GM12801 (cell line): ENCODE measurements around the gene ODAD3.

Source experiments
- CTCF ChIP-seq: IDR thresholded peaks from one replicate; pipeline ENCODE4 v1.5.1; 2011; ENCODE audit warnings: control low read depth; ENCODE audit not compliant: insufficient read length; ENCODE audit errors: extremely low read depth

ODAD3 gene

DNA sequence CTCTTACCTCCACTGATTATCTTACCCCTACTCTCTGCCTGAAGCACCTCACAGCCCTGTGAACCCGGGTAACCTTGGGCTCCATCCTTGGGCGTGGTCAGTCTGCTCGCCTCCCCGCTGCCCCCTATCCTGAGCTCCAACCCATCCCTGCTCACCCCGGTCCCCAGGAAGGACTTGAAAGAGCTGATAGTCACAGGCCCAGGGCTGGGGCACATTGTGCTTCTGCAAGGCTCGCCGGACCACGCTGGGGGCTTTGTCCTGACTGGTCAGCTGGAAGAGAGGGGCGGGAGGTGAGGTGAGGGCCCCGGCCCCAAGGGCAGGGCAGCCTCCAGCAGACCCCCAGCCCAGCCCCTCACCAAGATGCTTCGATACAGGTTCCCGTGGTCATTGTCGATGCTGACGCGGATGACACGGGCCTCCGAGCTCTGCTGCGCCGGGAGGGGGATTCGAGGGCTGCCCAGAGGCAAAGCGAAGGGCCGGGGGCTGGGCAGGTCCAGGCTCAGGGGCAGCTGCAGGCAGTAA lies 37.8 kb downstream of the ODAD3 start:
- no peak for TF ChIP-seq CTCF

DNA sequence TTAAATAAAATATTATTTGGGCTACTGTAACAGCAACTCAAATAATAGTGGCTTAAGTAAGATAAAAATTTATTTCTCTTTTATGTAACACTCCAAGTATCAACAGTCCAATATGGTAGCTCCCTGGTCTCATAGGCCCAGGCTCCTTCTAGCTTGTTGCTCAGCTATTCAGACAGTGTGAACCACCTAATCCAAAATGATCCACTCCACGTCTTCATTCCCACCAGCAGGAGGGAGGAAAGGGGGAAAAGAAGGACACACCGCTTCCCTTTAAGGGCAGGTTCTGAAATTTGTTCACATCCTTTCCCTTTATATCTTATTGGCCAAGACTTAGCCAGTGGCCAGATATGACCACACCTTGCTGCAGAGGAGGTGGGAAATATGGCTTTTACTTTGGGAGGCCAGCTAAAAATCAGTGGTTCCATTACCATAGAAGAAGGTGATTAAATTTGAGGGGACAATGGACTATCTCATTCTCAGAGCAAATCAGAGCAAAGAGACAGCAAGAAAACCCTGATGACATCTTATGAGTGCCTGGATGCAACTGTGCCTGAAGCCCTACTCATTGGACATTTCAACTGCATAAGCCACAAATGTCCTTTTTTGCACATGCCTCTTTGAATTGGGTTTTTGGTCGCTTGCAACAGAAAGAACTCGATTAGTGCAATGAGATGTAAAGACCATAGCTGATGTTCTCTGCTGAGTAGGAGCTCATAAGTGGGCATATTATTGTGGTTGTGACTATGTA lies 43.8 kb downstream of the ODAD3 start:
- TF ChIP-seq CTCF, result no peak

GRCh38 chr19:11390359-11390758 lies 44.6 kb downstream of the ODAD3 start:
- TF ChIP-seq CTCF, result no peak

- no peak for TF ChIP-seq CTCF
These were observed 47.5 kb downstream of the ODAD3 start for GRCh38 chr19:11387162-11388034.

- no peak for TF ChIP-seq CTCF
These were observed 50.2 kb downstream of the ODAD3 start for GRCh38 chr19:11384778-11385129.

GRCh38 chr19:11383706-11384048 lies 51.2 kb downstream of the ODAD3 start:
- TF ChIP-seq CTCF, result no peak

- no peak for TF ChIP-seq CTCF
These were observed 51.8 kb downstream of the ODAD3 start for GRCh38 chr19:11382898-11383705.
